Neural progenitor cell (in vitro differentiated cells): ENCODE results near the gene KASH5.

Source experiments
- CTCF ChIP-seq: fragments of 200-600 bp; sonication (generic); IDR thresholded peaks from 2 replicates; pipeline ENCODE4 v1.5.1; 2017; ENCODE audit warnings: antibody characterized with exemption, mild to moderate bottlenecking
- EZH2 ChIP-seq: fragments of 200-600 bp; sonication (generic); IDR thresholded peaks from 2 replicates; pipeline ENCODE4 v1.6.1; 2017; ENCODE audit warnings: antibody characterized with exemption, mild to moderate bottlenecking, moderate library complexity
- EZH2phosphoT487 ChIP-seq: fragments of 200-600 bp; sonication (generic); IDR thresholded peaks from 2 replicates; pipeline ENCODE4 v1.6.1; 2017; ENCODE audit warnings: antibody characterized with exemption

GRCh38 chr19:49415810-49416200 lies 27.8 kb downstream of the KASH5 start:
- TF ChIP-seq CTCF (no peak), EZH2 (no peak), EZH2phosphoT487 (no peak)
